Activated naive CD8-positive, alpha-beta T cell treated with anti-CD3 and anti-CD28 coated beads, Interleukin-2, amount 50 U/mL, for 24 hours (primary cell): ENCODE measurements around the gene ERF.
A peak's percentile ranks its signal among the peaks of the same experiment; 100 is the strongest.

Experiments used
- ATAC-seq: fragments of 150-1000 bp; cut with Tn5 transposase; one replicate; pipeline ENCODE4 v1.10.0; 2021
- DNase-seq: peaks from one replicate; pipeline ENCODE4 v3.0.0; 2021
- H3K27ac Mint-ChIP-seq: one replicate; pipeline ENCODE4 v1.8.0; 2021; ENCODE audit warnings: mild to moderate bottlenecking, mixed read lengths
- H3K27me3 Mint-ChIP-seq: one replicate; pipeline ENCODE4 v1.8.0; 2021; ENCODE audit warnings: mixed read lengths
- H3K36me3 Mint-ChIP-seq: one replicate; pipeline ENCODE4 v1.8.0; 2021; ENCODE audit warnings: low read depth, mixed read lengths
- H3K4me1 Mint-ChIP-seq: one replicate; pipeline ENCODE4 v1.8.0; 2021; ENCODE audit warnings: mixed read lengths
- H3K4me3 Mint-ChIP-seq: one replicate; pipeline ENCODE4 v1.8.0; 2021; ENCODE audit warnings: mild to moderate bottlenecking, moderate library complexity, mixed read lengths
- H3K9me3 Mint-ChIP-seq: one replicate; pipeline ENCODE4 v1.8.0; 2021; ENCODE audit warnings: mixed read lengths

Gene ERF

GRCh38 chr19:42282819-42283187 lies 27.9 kb upstream of the ERF start:
- Mint-ChIP-seq H3K4me1 (peaks cover 38% of the 10 kb centered on the region), H3K4me3 (no peak overlapping the region), H3K27me3 (no peaks in the 10 kb centered on the region), H3K36me3 (peaks cover 6% of the 10 kb centered on the region), H3K9me3 (no peaks in the 10 kb centered on the region), H3K27ac (no peak overlapping the region)
- DNase-seq (no peak), ATAC-seq (no peak)

DNA sequence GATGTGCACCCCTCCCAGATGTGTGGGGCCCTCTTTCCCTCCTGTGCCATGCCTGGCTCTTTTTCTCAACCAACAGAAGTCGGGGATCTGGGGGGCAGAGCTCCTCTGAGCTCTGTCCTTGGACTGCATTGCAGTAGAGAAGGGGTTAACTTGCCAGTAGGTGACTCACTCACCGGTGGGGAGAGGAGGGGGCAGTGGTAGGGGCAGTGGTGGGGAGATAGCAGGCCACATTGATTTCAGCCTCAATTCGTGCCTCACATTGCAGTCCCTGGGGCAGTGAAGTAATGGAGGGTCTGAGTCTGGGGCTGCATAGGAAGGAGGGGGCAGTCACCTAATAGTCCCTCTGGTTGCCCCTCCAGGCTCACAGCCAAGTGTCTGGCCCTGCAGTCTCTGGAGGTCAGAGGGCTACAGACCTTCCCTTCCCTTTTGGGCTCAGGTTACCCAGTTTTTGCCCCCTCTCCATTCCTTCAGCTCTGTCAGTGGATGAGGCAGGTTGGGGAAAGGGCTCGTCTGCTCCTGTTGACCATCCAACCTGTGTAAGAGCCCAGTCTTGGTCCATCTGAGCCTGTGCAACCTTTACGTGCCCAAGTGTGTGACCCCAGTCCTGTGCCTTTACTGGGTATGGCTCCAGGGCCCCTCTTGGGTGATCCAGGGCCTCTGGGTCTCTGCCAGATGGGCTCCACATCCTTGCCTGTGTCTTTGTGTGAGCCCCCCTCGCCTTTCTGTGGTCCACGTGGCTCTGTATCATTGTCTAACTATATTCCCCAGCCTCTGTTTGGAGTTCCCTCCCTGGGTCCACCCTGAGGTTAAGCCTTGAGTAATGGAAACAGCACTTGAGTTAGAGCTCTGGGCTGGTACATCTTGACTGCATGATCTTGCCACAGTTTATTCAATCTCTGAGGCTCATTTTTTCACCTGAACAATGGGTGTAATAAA lies 27.2 kb upstream of the ERF start:
- Mint-ChIP-seq H3K27ac (no peak overlapping the region), H3K9me3 (no peaks in the 10 kb centered on the region), H3K36me3 (peaks cover 2% of the 10 kb centered on the region), H3K4me1 (peaks cover 43% of the 10 kb centered on the region), H3K27me3 (no peaks in the 10 kb centered on the region), H3K4me3 (peak overlapping the region; percentile 58)
- ATAC-seq, result peak; percentile 7
- DNase-seq, result peak; percentile 38

- no peak for ATAC-seq
- DNase-seq, result peak; percentile 46
- peaks cover 50% of the 10 kb centered on the region for H3K4me1 Mint-ChIP-seq
These were observed 26.4 kb upstream of the ERF start for GRCh38 chr19:42281146-42281826.

DNA sequence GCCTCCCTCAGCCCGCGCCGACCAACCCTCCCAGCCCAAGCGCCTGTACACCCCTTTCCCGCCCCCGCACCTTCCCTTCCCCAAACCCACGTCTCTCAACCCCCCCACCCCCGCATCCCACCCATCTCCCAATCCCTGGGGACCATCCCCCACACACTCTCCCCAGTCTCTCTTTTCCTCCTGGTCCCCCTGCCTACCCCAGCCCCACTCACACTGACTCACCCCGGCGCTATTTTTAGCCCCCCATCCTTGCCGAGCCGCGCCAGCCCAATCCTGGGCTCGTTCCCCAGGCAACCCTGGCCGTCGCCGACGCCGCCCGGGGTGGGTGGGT lies 25.9 kb upstream of the ERF start:
- DNase-seq, result peak; percentile 46
- no peaks in the 10 kb centered on the region for H3K27me3 Mint-ChIP-seq
- H3K4me3 Mint-ChIP-seq, result peak overlapping the region; percentile 58
- ATAC-seq, result no peak
- H3K9me3 Mint-ChIP-seq, result no peaks in the 10 kb centered on the region
- H3K4me1 Mint-ChIP-seq, result peaks cover 50% of the 10 kb centered on the region
- H3K27ac Mint-ChIP-seq, result no peak overlapping the region
- H3K36me3 Mint-ChIP-seq, result peaks cover 2% of the 10 kb centered on the region

More at GRCh38 chr19:42281146-42281826, 26.4 kb upstream of the ERF start:
- no peaks in the 10 kb centered on the region for H3K9me3 Mint-ChIP-seq
- H3K4me3 Mint-ChIP-seq, result peak overlapping the region; percentile 58
- peak overlapping the region; percentile 46 for H3K27ac Mint-ChIP-seq
- H3K36me3 Mint-ChIP-seq, result peaks cover 2% of the 10 kb centered on the region
- no peaks in the 10 kb centered on the region for H3K27me3 Mint-ChIP-seq

DNA sequence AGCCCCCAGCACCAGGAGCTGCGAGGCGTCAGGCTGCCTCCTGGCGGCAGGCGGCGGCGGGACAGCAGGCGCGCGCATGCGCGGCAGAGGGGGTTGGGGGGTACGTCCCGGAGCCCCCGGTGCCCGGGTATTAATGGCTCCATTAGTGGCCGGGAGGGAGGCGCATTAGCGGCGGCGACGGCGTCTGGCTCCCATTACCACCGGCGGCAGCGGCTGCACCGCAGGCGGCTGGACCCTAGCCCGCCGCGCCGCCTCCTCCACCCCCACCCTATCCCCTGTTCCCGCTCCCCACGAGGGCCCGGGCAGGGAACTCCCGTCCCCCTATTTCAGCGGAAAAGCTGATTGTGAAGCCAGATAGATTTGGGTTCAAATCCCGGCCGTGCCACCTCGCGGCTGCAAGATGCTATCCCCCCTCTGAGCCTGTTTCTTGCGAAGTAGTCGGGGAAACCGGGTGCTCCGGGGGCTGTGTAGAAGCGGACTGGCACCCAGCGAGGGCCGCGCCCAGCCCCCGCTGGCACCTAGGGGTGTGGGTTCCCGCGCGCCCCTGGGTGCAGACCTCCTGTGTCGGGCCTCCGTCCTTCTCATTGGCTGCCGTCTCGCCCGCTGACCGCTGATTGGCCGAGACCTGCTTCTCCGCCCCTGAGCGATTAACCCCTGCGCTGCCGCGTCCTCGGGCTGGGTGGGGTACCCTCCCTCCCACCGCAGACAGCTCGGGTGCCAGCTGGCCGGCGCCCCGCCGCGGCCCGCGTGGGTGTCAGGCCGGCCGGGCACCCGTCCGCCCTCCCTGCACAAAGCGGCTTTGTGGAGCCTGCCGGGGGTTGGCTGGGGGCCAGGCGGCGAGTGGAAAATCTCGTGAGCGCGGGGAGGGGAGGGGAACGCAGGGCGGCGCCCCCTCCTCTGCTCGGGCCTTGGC lies 25.2 kb upstream of the ERF start:
- DNase-seq (peak; percentile 89), ATAC-seq (peak; percentile 59)
- Mint-ChIP-seq H3K27ac (peak overlapping the region; percentile 97), H3K36me3 (peaks cover 2% of the 10 kb centered on the region), H3K9me3 (no peaks in the 10 kb centered on the region), H3K4me3 (peak overlapping the region; percentile 91), H3K27me3 (no peaks in the 10 kb centered on the region), H3K4me1 (peaks cover 47% of the 10 kb centered on the region)

DNA sequence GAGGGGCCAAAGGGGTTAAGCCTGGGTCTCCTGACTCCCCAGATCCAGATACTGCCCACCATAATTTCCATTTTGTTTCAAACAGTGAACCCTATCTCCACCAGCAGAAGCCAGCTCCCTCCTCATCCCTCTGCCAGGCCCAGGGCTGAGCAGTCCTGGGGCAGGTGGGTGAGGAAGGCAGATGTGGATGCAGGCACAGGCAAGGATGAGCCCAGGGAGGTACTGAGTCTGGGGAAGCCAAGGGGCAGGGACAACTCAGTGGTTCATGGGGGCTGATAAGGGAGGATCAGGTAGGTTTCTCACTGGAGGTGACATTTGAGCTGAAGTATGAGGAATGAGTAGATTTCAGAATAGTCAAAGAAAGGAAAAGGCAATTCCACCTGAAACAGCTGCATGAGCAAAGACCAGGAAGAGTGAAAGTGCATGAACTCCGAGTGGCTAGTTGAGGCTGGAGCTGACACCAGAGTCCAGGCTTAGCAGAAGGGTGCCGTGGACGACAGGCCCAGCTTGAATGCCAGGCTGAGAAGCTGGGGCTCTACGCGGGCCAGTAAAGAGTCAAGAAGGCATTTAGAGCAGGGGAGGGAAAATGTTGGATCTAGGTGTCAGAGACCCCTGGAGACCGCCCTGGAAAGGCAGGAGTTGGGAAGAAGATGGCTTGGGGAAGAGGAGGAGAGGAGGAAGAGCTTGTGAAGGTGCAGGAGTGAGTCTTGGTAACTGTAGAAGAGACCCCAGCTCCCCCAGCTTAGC lies 24.4 kb upstream of the ERF start:
- Mint-ChIP-seq H3K36me3 (peaks cover 8% of the 10 kb centered on the region), H3K27me3 (no peaks in the 10 kb centered on the region), H3K4me3 (peak overlapping the region; percentile 91), H3K4me1 (peaks cover 49% of the 10 kb centered on the region), H3K9me3 (no peaks in the 10 kb centered on the region), H3K27ac (peak overlapping the region; percentile 97)
- ATAC-seq (no peak), DNase-seq (no peak)

- H3K36me3 Mint-ChIP-seq, result peaks cover 8% of the 10 kb centered on the region
- H3K4me1 Mint-ChIP-seq, result peaks cover 49% of the 10 kb centered on the region
- ATAC-seq (no peak), DNase-seq (no peak)
- no peaks in the 10 kb centered on the region for H3K9me3 Mint-ChIP-seq
- no peaks in the 10 kb centered on the region for H3K27me3 Mint-ChIP-seq
- H3K27ac Mint-ChIP-seq, result peak overlapping the region; percentile 97
- peak overlapping the region; percentile 91 for H3K4me3 Mint-ChIP-seq
These were observed 23.7 kb upstream of the ERF start for GRCh38 chr19:42278452-42279154.

DNA sequence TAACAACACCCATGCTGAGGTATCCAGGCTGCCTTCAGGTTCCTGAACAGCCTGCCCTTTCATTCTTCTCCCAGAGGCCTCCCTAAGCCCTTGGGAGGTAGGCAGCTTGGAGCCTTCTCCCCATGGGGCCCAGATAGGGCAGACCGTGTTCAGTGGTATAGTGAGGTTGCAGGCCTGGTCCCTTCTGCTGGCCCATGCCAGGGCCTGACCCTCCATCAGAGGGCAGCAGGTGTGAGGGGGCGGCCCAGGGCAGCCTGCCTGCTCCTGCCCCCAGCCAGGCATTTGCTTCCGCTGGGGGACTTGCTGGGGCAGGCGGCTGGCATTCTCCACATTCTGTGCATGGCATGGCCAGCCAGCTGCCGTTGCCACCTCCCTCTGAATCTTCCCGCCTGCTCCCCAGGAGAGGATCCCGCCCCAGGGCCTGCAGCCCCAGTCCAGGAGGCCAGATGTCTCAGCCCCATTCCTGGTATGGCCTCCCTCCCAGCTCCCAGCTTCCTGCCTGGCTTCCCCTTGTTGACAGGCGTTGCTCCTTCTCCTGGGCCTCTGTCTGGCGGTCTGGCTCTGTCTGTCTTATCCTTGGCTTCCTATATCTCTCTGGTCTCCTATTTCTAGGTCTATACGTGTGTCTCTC lies 23.0 kb upstream of the ERF start:
- Mint-ChIP-seq H3K4me3 (no peak overlapping the region), H3K27ac (no peak overlapping the region), H3K4me1 (peaks cover 49% of the 10 kb centered on the region), H3K9me3 (no peaks in the 10 kb centered on the region), H3K36me3 (peaks cover 8% of the 10 kb centered on the region), H3K27me3 (no peaks in the 10 kb centered on the region)
- no peak for ATAC-seq
- no peak for DNase-seq

- ATAC-seq (peak; percentile 31), DNase-seq (peak; percentile 19)
- H3K9me3 Mint-ChIP-seq, result no peaks in the 10 kb centered on the region
- no peak overlapping the region for H3K27ac Mint-ChIP-seq
- peaks cover 8% of the 10 kb centered on the region for H3K36me3 Mint-ChIP-seq
- no peak overlapping the region for H3K4me3 Mint-ChIP-seq
- H3K4me1 Mint-ChIP-seq, result peaks cover 49% of the 10 kb centered on the region
- H3K27me3 Mint-ChIP-seq, result no peaks in the 10 kb centered on the region
These were observed 21.9 kb upstream of the ERF start for GRCh38 chr19:42276821-42277220.

DNA sequence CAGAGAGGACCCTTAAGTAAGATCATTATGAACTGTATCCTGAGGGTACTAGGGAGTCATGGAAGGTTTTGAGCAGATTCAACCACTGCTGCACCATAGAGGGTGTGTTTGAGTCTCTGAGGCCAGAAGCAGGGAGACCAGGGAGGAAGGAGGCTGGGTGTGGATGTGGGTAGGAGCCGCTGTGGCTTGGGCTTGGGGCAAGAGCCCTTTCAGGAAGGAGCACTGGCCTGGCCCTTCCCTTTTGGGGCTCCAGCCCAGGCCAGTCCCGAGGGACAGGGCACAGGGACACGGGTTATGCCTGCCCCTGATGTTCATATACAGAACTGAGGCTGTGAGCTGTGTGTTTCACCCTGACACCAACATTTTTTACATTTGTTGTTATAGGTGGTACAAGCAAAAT lies 21.4 kb upstream of the ERF start:
- H3K27me3 Mint-ChIP-seq, result no peaks in the 10 kb centered on the region
- no peaks in the 10 kb centered on the region for H3K9me3 Mint-ChIP-seq
- ATAC-seq (no peak), DNase-seq (no peak)
- peak overlapping the region; percentile 26 for H3K27ac Mint-ChIP-seq
- H3K36me3 Mint-ChIP-seq, result peaks cover 8% of the 10 kb centered on the region
- no peak overlapping the region for H3K4me3 Mint-ChIP-seq
- H3K4me1 Mint-ChIP-seq, result peaks cover 51% of the 10 kb centered on the region

DNA sequence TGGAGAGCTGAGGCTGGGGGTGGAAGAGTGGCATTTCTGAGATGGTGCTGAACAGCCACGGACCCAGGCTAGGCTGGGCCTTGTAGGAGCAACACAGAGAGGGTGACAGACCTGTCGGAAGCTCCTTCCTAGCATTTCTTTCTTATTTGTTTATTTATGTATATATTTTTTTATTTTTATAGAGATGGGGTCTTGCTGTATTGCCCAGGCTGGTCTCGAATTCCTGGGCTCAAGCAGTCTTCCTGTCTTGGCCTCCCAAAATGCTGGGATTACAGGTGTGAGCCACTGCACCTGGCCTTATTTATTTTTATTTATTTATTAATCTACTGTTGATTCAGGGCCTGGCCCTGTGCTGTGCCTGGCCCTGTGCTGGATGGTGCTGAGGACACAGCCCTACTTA lies 20.6 kb upstream of the ERF start:
- no peak for ATAC-seq
- Mint-ChIP-seq H3K27me3 (no peaks in the 10 kb centered on the region), H3K9me3 (no peaks in the 10 kb centered on the region), H3K4me3 (no peak overlapping the region), H3K4me1 (peaks cover 55% of the 10 kb centered on the region), H3K27ac (no peak overlapping the region), H3K36me3 (peaks cover 8% of the 10 kb centered on the region)
- DNase-seq, result no peak

DNA sequence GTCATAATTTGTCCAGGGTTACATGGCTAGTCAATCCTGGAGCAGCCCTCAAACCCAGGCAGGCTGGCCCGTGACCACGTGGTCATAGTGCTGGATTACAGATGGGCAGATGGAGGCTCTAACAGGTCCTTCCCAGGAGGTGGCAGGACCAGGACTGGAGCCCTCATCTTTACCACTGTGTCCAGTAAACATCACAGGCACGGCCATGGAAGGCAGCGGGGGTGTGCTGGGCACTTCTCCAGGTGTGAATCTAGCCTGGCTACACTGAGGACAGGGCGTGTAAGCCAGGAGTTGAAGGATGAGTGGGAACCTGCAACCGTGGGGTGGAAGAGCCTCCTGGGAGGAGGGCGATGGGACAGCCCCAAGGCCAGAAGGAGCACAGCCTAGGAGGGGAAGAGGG lies 20.2 kb upstream of the ERF start:
- no peak for ATAC-seq
- Mint-ChIP-seq H3K27me3 (no peaks in the 10 kb centered on the region), H3K4me3 (no peak overlapping the region), H3K27ac (peak overlapping the region; percentile 40), H3K36me3 (peaks cover 8% of the 10 kb centered on the region), H3K9me3 (no peaks in the 10 kb centered on the region), H3K4me1 (peaks cover 60% of the 10 kb centered on the region)
- DNase-seq, result no peak

DNA sequence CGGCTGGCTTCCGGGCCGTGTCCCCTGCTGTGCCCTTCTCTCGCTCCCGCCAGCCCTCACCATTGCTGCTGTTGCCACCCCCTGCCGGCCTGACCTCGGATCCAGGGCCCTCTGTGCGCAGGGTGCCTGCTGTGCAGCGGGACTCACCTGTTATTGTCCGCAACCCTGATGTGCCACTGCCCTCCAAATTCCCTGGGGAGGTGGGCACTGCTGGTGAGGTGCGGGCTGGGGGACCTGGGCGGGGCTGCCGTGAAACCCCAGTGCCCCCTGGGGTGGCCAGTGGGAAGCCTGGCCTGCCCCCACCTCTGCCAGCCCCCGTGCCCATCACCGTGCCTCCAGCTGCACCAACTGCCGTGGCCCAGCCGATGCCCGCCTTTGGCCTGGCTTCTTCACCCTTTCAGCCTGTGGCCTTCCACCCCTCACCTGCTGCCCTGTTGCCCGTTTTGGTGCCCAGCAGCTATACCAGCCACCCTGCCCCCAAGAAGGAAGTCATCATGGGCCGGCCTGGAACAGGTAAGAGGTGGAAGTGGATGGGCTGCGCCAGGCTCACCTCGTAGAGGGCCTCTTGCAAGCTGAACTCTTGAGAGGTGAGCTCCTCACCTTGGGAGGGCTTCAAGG lies 19.2 kb upstream of the ERF start:
- Mint-ChIP-seq H3K4me3 (no peak overlapping the region), H3K27me3 (no peaks in the 10 kb centered on the region), H3K36me3 (peaks cover 7% of the 10 kb centered on the region), H3K4me1 (peaks cover 61% of the 10 kb centered on the region), H3K27ac (no peak overlapping the region), H3K9me3 (no peaks in the 10 kb centered on the region)
- no peak for ATAC-seq
- DNase-seq, result no peak
